IPS-NIHi7 (cell line): Measurements from ENCODE around the gene AXL.
A peak's percentile ranks its signal among the peaks of the same experiment; 100 is the strongest.

Source experiments
- DNase-seq: peaks from one replicate; pipeline ENCODE4 v3.0.0; 2012; ENCODE audit warnings: mixed read lengths; ENCODE audit errors: extremely low spot score

Gene AXL

DNA sequence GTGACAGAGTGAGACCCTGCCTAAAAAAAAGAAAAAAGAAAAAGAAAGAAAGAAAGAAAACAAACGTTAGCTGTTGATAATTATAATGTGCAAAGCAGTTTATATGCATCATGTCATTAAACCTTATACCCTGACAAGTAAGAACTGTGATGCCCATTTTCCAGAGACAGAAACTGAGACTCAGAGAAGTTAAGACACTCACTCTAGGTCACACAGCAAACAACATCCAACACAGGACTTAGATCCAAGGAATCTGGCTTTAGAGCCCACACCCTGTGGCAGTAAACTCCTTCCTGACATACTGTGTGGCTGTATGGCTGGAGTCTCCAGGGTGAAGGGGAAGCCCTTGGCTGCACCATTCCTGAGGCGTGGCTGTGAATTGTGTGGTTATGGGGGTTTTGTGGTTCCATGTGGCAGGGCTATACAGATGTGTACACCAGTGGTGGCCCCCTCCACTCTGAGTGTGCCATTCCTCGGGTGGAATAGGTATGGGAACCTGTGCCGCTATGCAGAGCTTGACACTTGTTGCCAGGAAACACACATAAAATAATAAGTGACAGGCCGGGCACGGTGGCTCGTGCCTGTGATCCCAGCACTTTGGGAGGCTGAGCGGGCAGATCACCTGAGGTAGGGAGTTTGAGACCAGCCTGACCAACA is 15.6 kb downstream of the AXL start:
- no peak for DNase-seq

DNA sequence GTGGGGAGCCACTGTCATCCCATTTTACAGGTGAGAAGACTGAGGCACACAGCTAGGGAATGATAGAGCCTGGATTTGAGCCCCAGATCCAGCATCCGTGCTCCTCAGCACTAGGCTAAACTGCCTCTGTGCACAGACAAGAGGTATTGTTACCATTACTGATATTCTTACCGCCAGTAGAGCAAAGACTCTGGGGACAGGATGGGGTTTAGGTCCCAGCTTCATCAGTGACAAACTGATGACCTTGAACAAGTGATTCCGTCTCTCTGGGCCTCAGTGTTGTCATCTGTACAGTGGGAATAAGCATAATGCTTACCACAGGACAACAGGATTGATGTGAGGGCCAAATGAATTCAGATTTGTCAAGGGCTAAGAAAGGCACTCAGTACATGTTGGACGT is 16.5 kb downstream of the AXL start:
- no peak for DNase-seq

GRCh38 chr19:41238244-41238643 is 19.2 kb downstream of the AXL start:
- DNase-seq, result no peak

DNA sequence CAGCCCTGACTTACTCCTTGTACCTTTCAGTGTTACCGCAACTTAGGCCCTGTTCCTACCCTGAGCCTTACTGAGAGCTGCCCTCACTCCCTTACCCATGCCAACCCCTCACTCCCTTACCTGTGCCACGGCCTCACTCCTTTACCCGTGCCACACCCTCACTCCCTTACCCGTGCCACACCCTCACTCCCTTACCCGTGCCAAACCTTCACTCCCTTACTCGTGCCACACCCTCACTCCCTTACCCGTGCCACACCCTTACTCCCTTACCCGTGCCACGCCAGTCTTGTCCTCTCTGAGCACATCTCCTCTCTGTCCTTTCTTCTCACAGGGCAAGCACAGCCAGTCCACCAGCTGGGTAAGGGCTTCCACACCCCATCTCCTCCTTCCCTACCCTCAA is 20.3 kb downstream of the AXL start:
- DNase-seq, result no peak

GRCh38 chr19:41239961-41240574 is 21.0 kb downstream of the AXL start:
- no peak for DNase-seq

GRCh38 chr19:41241859-41242258 is 22.8 kb downstream of the AXL start:
- DNase-seq, result no peak

DNA sequence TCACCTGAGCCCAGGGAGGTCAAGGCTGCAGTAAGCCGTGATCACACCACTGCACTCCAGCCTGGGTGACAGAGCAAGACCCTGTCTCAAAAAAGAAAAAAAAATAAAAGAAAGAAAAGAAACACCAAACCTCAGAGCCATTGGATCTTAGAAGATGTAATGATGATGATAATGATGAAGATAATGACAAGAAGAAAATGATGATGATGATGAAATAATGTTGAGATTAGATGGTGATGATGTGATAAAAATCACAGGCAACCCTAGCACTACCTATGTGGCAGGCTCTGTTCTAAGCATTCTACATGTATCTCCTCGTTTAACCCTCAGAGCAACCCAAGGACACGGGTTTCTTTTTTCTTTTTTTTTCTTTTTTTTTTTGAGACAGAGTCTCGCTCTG is 25.1 kb downstream of the AXL start:
- no peak for DNase-seq

- no peak for DNase-seq
Observed at GRCh38 chr19:41245843-41246242, 26.8 kb downstream of the AXL start.

GRCh38 chr19:41248895-41249294 is 29.9 kb downstream of the AXL start:
- DNase-seq, result peak; percentile 29

DNA sequence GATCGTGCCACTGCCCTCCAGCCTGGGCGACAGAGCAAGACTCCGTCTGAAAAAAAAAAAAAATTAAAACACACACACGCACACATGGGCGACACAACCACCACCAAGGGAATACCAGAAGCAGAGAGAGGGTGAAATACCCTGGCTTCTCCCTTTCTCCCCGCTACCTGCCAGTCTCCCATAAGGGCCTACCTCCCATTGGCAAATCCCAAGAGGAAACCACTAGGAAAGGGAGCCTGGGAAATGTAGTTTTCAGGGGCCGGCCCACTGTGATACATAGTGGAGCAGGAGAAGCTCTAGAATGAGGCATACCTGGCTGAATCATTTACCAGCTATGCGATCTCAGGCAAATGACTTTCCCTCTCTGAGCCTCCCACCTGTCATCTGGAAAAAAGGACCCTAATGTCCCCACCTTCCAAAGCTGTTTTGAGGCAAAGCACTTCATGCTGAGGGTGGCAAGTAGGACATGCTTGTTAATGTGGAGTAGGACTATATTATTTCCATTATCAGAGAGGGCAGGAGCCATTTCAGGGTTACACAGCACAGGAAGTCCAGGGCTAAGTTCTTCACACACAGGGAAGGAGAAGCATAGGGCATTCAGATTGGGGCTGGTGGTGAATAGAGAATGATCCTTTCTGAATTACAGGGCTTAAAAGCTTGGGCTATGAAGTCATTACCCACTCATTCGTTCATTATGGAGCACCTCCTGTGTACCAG is 30.8 kb downstream of the AXL start:
- DNase-seq, result peak; percentile 36

- DNase-seq, result no peak
Observed at GRCh38 chr19:41253660-41254059, 34.6 kb downstream of the AXL start.

DNA sequence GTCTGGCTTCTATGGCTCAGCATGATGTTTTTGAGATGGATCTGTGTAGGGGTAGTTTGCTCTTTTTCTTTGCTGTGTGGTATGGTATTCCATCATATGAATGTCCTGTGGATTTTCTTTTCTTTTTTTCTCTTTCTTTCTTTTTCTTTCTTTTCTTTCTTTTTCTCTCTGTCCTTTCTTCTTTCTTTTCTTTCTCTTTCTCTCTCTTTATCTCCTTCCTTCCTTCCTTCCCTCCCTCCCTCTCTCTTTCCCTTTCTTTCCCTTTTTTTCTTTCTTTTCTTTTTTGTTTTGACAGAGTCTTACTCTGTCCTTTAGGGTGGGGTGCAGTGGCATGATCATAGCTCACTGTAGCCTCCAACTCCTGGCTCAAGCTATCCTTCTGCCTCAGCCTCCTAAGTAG is 36.1 kb downstream of the AXL start:
- DNase-seq, result no peak

- DNase-seq, result no peak
Observed at GRCh38 chr19:41261474-41262190, 42.6 kb downstream of the AXL start.

DNA sequence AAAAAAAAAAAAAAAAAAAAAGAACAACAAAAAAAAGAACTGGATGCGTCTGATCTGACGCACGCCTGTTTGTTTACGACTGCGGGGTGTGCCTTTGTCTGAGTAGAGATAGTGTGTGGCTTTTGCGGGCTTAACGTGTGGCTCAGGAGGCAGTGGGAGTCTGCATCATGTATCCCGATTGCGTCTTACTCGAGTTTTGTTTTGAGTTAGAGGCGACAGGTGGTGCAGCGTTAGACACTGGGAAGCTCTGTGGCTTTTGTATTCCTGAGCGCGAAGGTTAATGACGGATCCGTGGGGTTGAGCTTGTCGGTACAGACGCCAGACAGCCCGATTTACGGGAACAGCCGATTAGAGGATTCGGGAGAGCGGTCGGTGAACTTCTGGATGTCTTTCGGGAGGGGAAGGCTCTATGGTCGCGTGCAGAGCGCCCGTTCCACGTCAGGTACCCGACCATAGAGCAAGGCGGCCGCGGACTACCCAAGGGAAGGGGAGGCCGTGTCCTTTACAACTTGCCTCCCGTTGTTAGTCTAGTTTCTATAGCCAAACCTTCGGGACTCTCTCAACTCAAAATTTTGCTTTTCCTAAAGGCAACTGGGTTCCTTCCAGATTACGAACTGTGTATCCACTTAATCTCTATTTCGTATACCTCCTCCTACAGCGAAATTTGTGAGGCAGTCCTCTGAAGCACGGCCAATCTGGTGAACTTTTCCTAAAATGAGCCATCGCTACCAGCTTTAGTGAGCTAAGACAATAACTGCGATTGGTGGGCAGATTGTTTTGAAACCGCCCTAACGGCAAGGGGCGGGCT is 44.2 kb downstream of the AXL start:
- peak; percentile 29 for DNase-seq

DNA sequence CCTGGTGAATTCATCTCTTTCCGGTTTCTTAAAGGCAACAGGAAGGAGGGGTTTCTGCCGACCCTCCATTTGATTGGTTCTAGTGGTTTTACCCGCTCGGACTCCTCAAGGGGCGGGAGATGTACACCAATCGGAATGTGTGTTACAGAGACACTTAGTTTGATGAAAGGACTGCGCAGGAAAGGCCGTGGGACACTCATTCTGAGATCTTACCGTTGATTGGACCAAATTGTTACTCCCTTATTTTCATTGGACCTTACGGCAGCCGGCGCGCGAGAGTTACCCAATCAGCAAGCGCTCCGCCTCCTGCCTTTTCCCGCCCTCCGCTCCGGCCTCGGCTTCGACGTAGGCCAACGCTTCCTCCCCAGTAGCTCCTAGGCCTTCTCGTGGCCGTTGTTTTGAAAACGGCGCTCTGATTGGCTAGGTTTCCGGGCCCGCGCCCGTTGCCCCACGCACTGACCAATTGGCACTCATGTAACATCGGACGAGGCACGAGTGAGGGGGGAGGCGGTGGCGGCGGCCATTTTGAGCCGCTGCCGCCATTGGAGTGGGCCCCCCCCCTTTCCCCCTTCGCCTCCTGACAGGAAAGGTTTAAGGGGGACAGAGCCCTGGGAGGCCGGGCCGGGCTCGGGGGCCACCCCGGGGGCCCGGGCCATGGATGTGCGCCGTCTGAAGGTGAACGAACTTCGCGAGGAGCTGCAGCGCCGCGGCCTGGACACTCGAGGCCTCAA is 45.0 kb downstream of the AXL start, which contains the start of gene HNRNPUL1:
HNRNPUL1 (plus strand) TSS at position 523 of the 731 bp plus-strand sequence; CDS start at position 655, 132 bp downstream.
- DNase-seq, result peak; percentile 99

GRCh38 chr19:41264581-41265394 is 45.8 kb downstream of the AXL start:
- peak; percentile 48 for DNase-seq

DNA sequence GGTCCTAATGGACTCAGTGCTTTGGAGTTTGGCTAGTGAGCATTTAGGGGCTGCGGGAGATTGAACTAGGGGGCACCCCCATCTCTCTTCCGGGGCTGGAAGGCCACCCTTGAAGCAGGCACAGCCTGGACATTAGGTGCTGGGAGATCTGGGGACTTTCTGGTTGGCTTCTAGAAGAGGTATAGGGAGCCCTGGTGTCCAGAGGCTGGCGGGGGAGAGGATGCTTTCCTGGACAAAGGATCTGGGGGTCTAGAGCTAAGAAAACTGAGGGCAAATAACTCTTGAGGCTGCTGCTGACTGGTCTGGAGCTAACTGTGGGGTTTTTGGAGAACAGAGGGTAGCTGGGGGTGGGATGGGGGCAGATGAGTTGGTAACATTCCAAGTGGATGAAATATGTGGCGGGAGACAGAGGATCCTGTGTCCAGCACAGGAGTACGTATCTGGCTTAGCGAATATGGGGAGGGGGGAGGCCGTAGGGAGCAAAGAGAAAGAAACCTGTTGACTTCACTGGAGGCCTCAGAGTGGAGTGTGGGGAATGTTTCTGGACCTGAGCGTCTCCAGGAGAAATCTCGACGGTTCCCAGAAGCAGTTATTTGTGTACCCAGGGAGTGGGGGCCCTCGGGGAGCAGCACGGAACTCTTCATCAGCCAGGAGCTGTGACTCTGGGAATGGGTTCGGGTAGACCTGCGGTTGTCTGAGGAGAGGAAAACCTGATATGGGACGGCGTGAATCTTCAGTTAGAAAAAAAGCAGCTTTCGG is 46.6 kb downstream of the AXL start:
- DNase-seq, result no peak

DNA sequence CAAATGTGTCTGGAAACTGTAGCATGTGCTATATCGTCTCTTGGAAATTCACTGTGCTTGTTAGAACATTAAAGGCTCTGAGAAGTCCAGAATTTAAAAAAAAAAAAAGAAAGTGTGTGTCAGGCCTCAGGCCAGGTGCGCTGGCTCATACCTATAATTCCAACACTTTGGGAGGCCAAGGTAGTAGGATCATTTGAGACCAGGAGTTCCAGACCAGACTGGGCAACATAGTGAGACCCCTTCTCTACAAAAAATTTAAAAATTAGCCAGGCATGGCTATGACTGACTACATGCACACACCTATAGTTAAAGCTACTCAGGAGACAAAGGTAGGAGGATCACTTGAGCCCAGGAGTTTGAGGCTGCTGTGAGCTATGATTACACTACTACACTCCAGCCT is 50.0 kb downstream of the AXL start:
- DNase-seq, result no peak

GRCh38 chr19:41269571-41269970 is 50.5 kb downstream of the AXL start:
- no peak for DNase-seq
